Small intestine (tissue), 7 donors: Measurements from ENCODE around the gene PMFBP1. TPM values are rescaled to one million over a fixed set of nuclear protein-coding genes. Genes with fewer than 3 reads are reported as not detected.

Experiments
- DNase-seq, 2 donors: peaks; one replicate each; pipeline versions ENCODE4 v3.0.0 to v3.0.0-alpha.2; 2013
- FAIRE-seq: peaks from 2 replicates; lab custom pipeline; 2012; peaks lifted over from hg19 to GRCh38; lab: Jason Lieb, UNC
- H3K27ac ChIP-seq, 3 donors: one replicate each; pipeline ENCODE4 v1.5.1; 2013; ENCODE audit warnings: low read length in 2 of 3, mild to moderate bottlenecking in 2 of 3, control low read depth in 1 of 3, inconsistent platforms in 1 of 3, low read depth in 1 of 3, moderate library complexity in 1 of 3
- H3K27me3 ChIP-seq, 3 donors: one replicate each; pipeline ENCODE4 v1.6.1; 2013; ENCODE audit warnings: low read length in 3 of 3, inconsistent platforms in 1 of 3; ENCODE audit not compliant: control insufficient read depth in 3 of 3, insufficient read depth in 3 of 3
- H3K36me3 ChIP-seq, 3 donors: one replicate each; pipeline ENCODE4 v1.6.1; 2013; ENCODE audit warnings: low read length in 3 of 3, inconsistent platforms in 1 of 3, low read depth in 1 of 3, mild to moderate bottlenecking in 1 of 3, moderate library complexity in 1 of 3; ENCODE audit not compliant: control insufficient read depth in 3 of 3, insufficient read depth in 2 of 3
- H3K4me1 ChIP-seq, 3 donors: one replicate each; pipeline ENCODE4 v1.6.1; 2013; ENCODE audit warnings: low read length in 2 of 3, inconsistent platforms in 1 of 3, low read depth in 1 of 3, mild to moderate bottlenecking in 1 of 3, moderate library complexity in 1 of 3; ENCODE audit not compliant: control insufficient read depth in 3 of 3, insufficient read depth in 2 of 3
- H3K4me3 ChIP-seq, 3 donors: one replicate each; pipeline ENCODE4 v1.5.1; 2013; ENCODE audit warnings: low read length in 3 of 3, control low read depth in 1 of 3, inconsistent platforms in 1 of 3, low read depth in 1 of 3, mild to moderate bottlenecking in 1 of 3, moderate library complexity in 1 of 3
- H3K9me3 ChIP-seq, 2 donors: one replicate each; pipeline ENCODE4 v1.6.1; 2013; ENCODE audit warnings: low read depth in 1 of 2, low read length in 1 of 2; ENCODE audit not compliant: control insufficient read depth in 2 of 2, insufficient read depth in 1 of 2
- WGBS, 3 donors: extraction: QIAGEN DNeasy Blood & Tissue Kit; methylation state at CpG; one replicate each; pipeline ENCODE4 v1.1.7; 2013; 5-methylcytosine and 5-hydroxymethylcytosine counted together
- polyA plus RNA-seq, 4 donors: library from polyadenylated mRNA; stranded (reverse) in 3 of 4; unstranded in 1 of 4; fragments of 200-250 nt in 3 of 4; fragments of 120-200 nt in 1 of 4; gene quantifications; one replicate each; pipeline versions ENCODE4 v1.2.1 to v1.2.3, GENCODE V29; 2013
- donor health status: healthy with polysubstance abuse.
- donor health status: control.
- donor health status: control.
- donor health status: Bipolar disorder and iron deficiency.
- donor health status: healthy.

Gene PMFBP1
- polyA plus RNA-seq, 4 donors: 1.1 to 5.2 (median 2.3) TPM

DNA sequence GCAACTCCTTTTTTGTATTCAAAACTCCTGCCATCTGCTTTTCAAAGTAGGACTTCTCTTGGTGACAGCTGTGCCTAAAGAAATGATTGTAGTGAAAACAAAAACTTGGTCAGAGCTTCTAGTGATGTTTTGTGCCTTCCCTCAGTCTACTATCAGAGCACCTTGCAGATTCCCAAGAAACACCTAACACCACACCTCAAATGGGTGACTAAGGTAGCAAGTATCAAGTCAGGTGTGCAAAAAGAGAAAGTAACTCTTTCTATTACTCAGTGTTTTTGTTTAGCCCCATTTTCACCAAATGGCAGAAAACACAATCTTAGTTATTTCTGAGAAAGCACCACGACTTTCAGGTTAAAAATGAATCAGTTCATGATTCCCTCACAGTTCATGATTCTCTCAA, 2.0 kb upstream of the PMFBP1 start:
- 68 to 94% (median 72%) methylated on average over 1 of the region's 1 CpG for WGBS, 3 donors
- Histone ChIP-seq H3K4me3 (no peak overlapping the region), H3K27me3 (no peaks in the 10 kb centered on the region), H3K4me1 (peaks cover 0 to 3% (median 0%) of the 10 kb centered on the region in 3 donors), H3K9me3 (no peaks in the 10 kb centered on the region), H3K27ac (no peak overlapping the region), H3K36me3 (no peaks in the 10 kb centered on the region)
- DNase-seq: no peak
- FAIRE-seq: no peak

DNA sequence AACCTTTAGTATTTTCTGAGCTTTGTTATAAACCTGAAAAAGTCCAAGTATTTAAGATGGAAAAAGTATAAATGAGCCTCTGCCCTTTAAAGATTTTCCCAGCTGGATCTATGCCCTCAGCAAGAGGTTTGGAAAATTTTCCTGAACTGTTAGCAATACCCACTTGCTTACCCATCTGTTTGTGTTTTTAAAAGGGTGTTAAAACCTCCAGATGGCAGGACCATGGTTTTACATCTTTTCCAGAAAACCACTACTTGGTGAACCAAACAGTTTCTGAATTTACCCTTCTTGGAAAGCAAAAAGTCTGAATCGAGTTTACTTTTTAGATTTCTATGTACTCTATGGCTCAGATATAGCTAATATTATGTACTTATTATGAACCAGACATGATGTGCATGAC, 719 bp downstream of the PMFBP1 start:
- FAIRE-seq (no peak), DNase-seq (no peak)
- Histone ChIP-seq H3K4me3 (no peak overlapping the region), H3K9me3 (no peaks in the 10 kb centered on the region), H3K27me3 (no peaks in the 10 kb centered on the region), H3K36me3 (no peaks in the 10 kb centered on the region), H3K27ac (no peak overlapping the region), H3K4me1 (peaks cover 0 to 3% (median 0%) of the 10 kb centered on the region in 3 donors)
- WGBS, 3 donors: 78 to 95% (median 85%) methylated on average over 1 of the region's 1 CpG

DNA sequence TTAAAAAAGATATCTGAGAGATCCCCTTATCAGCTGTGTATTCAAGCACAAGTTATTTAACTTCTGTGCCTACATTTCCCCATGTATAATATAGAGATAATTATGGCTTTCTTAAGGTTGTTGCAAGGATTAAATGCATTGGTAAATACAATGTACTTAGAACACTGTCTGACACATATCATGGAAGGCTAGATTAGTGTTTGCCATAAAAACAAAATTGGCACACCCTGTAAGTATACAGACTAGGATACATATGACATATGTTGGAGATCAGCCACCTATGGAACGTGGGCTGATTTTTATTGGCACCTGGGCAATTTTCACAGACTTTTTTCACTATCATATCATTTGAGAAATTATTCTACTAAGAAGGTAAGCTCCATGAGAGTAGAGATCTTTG, 2.2 kb downstream of the PMFBP1 start:
- Histone ChIP-seq H3K4me1 (peaks cover 0 to 3% (median 0%) of the 10 kb centered on the region in 3 donors), H3K27me3 (peaks cover 0 to 2% (median 0%) of the 10 kb centered on the region in 3 donors), H3K4me3 (no peak overlapping the region), H3K27ac (no peak overlapping the region), H3K36me3 (no peaks in the 10 kb centered on the region), H3K9me3 (no peaks in the 10 kb centered on the region)
- DNase-seq: peak in 1 of 2 donors; percentile 38
- WGBS, 3 donors: 34 to 56% (median 38%) methylated on average over 1 of the region's 1 CpG
- no peak for FAIRE-seq

DNA sequence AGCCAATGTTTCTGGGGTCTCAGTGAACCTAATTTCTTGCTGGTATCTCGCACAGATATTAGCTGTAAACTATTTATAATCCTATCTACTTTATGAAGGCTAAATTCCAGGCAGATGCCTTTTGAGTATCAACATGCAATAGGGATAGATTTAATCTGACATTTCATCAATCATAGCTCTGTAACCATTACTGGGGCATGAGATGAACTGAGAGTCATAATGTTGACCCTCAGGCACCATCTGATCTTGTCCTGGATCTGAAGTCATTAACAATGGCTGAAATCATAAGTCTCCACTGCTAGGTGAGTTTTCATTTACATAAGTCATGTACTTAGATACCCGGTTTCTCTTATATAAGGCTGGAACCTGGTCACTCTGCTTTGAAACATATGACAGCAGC, 3.6 kb downstream of the PMFBP1 start:
- 90 to 94% (median 90%) methylated on average over 2 of the region's 2 CpGs for WGBS, 3 donors
- DNase-seq (no peak), FAIRE-seq (no peak)
- H3K36me3 ChIP-seq: no peaks in the 10 kb centered on the region
- no peak overlapping the region for H3K4me3 ChIP-seq
- peaks cover 0 to 3% (median 0%) of the 10 kb centered on the region in 3 donors for H3K4me1 ChIP-seq
- H3K27me3 ChIP-seq: peaks cover 0 to 2% (median 0%) of the 10 kb centered on the region in 3 donors
- H3K9me3 ChIP-seq: no peaks in the 10 kb centered on the region
- no peak overlapping the region for H3K27ac ChIP-seq

DNA sequence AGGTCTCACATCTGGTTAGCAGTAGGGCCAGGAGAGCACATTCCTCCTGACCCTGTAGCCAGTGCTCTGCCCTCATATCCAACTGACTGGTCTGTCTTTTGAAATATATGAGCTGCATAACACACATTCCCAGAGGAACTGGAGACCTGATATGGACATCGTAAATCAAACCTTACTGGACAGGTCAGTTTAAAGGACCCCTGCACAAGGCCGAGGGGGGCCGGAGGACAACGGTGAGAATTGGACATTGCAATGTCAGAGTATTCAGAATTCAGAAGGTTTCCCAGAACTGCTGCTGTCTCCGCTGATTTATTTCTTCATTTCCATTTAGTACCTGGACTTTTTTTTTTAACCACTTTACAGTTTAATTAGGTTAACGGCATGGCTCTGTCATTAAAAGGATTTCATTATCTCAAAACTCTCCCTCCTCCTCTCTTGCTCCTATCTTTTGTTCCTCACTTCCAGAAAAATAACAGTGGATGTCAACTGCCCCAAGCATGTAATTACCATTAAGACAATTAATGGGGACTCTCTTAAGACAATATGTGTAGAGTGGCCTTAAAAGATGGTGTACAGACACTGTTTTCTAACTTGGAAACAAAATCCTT, 4.9 kb downstream of the PMFBP1 start:
- H3K4me3 ChIP-seq: no peak overlapping the region
- FAIRE-seq (no peak), DNase-seq (no peak)
- peaks cover 0 to 2% (median 0%) of the 10 kb centered on the region in 3 donors for H3K27me3 ChIP-seq
- no peak overlapping the region for H3K27ac ChIP-seq
- H3K9me3 ChIP-seq: no peaks in the 10 kb centered on the region
- H3K36me3 ChIP-seq: no peaks in the 10 kb centered on the region
- H3K4me1 ChIP-seq: peaks cover 0 to 3% (median 0%) of the 10 kb centered on the region in 3 donors
- WGBS, 3 donors: 82 to 92% (median 92%) methylated on average over 6 of the region's 6 CpGs

DNA sequence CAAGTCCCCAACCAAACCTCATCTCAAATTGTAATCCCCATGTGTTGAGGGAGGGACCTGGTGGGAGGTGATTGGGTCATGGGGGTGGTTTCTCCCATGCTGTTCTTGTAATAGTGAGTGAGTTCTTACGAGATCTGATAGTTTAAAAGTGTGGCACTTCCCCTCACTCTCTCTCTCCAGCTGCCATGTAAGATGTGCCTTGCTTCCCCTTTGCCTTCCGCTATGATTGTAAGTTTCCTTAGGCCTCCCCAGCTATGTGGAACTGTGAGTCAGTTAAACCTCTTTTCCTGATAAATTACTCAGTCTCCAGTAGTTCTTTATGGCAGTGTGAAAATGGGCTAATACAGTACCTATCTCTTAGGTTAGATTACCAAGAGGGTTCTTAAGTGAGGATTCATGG, 5.8 kb downstream of the PMFBP1 start:
- WGBS, 3 donors: 88 to 97% (median 89%) methylated on average over 2 of the region's 2 CpGs
- FAIRE-seq: no peak

DNA sequence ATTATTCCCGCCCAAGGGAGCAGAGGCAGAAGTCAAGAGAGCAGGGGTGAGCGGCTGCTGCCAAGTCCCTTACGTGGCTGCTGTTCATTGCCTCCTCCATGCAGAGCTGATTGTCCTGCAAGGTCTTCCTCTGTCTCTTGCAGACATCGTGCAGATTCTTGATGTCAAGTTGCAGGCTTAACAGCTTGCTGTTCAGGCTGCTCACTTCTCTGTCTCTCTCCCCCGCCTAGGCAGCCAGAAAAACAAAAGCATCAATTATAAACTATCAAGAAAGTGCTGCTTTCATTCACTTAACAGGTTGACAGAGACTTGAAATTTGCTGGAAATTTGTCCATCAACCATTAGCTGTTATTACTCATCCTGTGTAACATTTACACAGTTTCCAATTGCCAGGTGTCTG, 7.3 kb downstream of the PMFBP1 start:
- Histone ChIP-seq H3K4me1 (no peaks in the 10 kb centered on the region), H3K4me3 (no peak overlapping the region), H3K9me3 (no peaks in the 10 kb centered on the region), H3K27me3 (peaks cover 0 to 2% (median 0%) of the 10 kb centered on the region in 3 donors), H3K27ac (no peak overlapping the region), H3K36me3 (no peaks in the 10 kb centered on the region)
- no peak for FAIRE-seq
- DNase-seq: no peak
- 68 to 80% (median 76%) methylated on average over 5 of the region's 5 CpGs for WGBS, 3 donors

More for the DNA sequence above, 5.8 kb downstream of the PMFBP1 start:
- no peak overlapping the region for H3K27ac ChIP-seq
- H3K27me3 ChIP-seq: peaks cover 0 to 2% (median 0%) of the 10 kb centered on the region in 3 donors
- H3K4me3 ChIP-seq: no peak overlapping the region
- H3K4me1 ChIP-seq: no peaks in the 10 kb centered on the region
- DNase-seq: no peak
- no peaks in the 10 kb centered on the region for H3K36me3 ChIP-seq
- H3K9me3 ChIP-seq: no peaks in the 10 kb centered on the region

DNA sequence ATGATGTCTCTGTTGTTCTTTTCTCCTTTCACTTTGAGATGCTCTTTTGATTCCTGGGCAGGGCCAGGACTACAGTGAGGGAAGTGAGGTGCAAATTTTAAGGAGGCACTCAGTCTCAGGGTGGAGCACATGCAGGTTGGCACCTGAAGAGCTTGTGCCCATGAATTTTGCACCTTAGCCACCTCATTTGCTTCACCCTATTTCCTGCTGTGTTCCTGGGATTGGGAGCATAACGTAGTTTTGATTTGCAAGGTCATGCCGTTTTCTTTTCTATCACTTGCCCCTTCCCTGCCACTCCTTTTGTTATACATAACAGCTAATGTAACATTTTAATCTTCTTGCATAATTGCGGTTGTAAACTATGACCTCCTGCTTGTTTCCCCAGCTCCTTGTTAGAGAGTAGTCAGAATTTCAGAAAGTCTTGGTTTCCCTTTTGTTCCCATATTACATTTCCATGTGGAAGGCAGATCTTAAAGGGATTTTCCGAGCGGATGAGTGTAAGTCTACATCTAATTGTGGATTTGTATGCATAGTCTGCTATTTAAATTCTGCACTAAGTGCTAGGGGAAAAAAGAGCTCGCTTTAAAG, 9.8 kb downstream of the PMFBP1 start:
- no peaks in the 10 kb centered on the region for H3K36me3 ChIP-seq
- FAIRE-seq: no peak
- peak overlapping the region in 1 of 3 donors; percentile 4 for H3K27ac ChIP-seq
- DNase-seq: peak; percentile 25 to 54
- H3K4me1 ChIP-seq: no peaks in the 10 kb centered on the region
- H3K4me3 ChIP-seq: no peak overlapping the region
- peaks cover 0 to 2% (median 0%) of the 10 kb centered on the region in 3 donors for H3K27me3 ChIP-seq
- H3K9me3 ChIP-seq: no peaks in the 10 kb centered on the region
- 31 to 54% (median 47%) methylated on average over 6 of the region's 6 CpGs for WGBS, 3 donors
